Prostate gland (tissue), 2 donors: Measurements from ENCODE around the gene OR52I1.

Experiments
- CTCF ChIP-seq, 4 experiments: fragments of 200-600 bp in 2 of 4; fragments of 450-650 bp in 2 of 4; sonication (generic) in 2 of 4; IDR thresholded peaks; 1 replicate in 3 of 4; 2 replicates in 1 of 4; pipeline ENCODE4 v1.5.1; 2016 to 2019; ENCODE audit warnings: antibody characterized with exemption in 4 of 4, mild to moderate bottlenecking in 2 of 4, moderate library complexity in 2 of 4
- POLR2A ChIP-seq: fragments of 450-650 bp; IDR thresholded peaks from one replicate; pipeline ENCODE4 v1.6.1; 2016; ENCODE audit warnings: antibody characterized with exemption, mild to moderate bottlenecking

GRCh38 chr11:4580124-4580523 lies 13.7 kb upstream of the OR52I1 start:
- TF ChIP-seq CTCF (IDR thresholded peaks at IDR 0.05) (no peak), POLR2A (no peak)
